ENCODE results near the gene SLC7A14.

Gene SLC7A14

DNA sequence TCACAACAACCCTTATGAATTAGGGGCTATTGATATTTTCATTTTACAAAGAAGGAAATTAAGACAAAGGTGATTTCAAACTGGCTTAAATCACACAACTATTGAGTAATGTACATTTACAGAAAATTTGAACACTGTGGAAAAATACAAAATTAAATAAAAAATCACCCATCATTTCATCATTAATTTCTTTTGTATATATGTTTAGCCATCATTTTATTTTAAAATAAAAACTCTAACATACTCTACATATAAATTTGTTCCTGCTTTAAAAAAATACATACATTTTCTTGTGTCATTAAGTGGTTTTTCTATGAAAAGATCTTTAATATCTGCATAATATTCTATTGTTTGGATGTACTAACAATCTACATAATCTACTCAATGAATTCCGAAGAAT is 147.0 kb downstream of the SLC7A14 start:
- ATAC-seq (ENCODE audit: insufficient read depth, low read depth): no peak
- no peak overlapping the region for H3K27ac ChIP-seq (ENCODE audit: low read length)
- no peaks in the 10 kb centered on the region for H3K9me3 ChIP-seq (ENCODE audit: insufficient read depth, low read length, severe bottlenecking)
- H3K4me3 ChIP-seq (ENCODE audit: low read depth in 1 of 2, low read length in 2 of 2): no peak overlapping the region
- H3K4me2 ChIP-seq (ENCODE audit: insufficient read depth, low read length): no peak overlapping the region
- DNase-seq: no peak
- peaks cover 26% of the 10 kb centered on the region for H3K27me3 ChIP-seq (ENCODE audit: insufficient read depth, low read length, poor library complexity)
- no peaks in the 10 kb centered on the region for H3K4me1 ChIP-seq (ENCODE audit: insufficient read depth, low read length)
- no peak for TF ChIP-seq EZH2 (IDR thresholded peaks at IDR 0.05; ENCODE audit: borderline replicate concordance, low read depth, low read length, severe bottlenecking)
- TF ChIP-seq, protein P1, sequence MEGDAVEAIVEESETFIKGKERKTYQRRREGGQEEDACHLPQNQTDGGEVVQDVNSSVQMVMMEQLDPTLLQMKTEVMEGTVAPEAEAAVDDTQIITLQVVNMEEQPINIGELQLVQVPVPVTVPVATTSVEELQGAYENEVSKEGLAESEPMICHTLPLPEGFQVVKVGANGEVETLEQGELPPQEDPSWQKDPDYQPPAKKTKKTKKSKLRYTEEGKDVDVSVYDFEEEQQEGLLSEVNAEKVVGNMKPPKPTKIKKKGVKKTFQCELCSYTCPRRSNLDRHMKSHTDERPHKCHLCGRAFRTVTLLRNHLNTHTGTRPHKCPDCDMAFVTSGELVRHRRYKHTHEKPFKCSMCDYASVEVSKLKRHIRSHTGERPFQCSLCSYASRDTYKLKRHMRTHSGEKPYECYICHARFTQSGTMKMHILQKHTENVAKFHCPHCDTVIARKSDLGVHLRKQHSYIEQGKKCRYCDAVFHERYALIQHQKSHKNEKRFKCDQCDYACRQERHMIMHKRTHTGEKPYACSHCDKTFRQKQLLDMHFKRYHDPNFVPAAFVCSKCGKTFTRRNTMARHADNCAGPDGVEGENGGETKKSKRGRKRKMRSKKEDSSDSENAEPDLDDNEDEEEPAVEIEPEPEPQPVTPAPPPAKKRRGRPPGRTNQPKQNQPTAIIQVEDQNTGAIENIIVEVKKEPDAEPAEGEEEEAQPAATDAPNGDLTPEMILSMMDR (IDR thresholded peaks at IDR 0.05; ENCODE audit: borderline replicate concordance, extremely low read depth, low read length, poor library complexity, severe bottlenecking): no peak
- H2AFZ ChIP-seq (ENCODE audit: low read depth, low read length): no peak overlapping the region
- H4K20me1 ChIP-seq (ENCODE audit: insufficient read depth, low read length): no peaks in the 10 kb centered on the region
- no peaks in the 10 kb centered on the region for H3K36me3 ChIP-seq (ENCODE audit: insufficient read depth, low read length)
- H3K79me2 ChIP-seq (ENCODE audit: insufficient read depth, low read length): no peaks in the 10 kb centered on the region
- H3K9ac ChIP-seq (ENCODE audit: low read depth, low read length): no peak overlapping the region

DNA sequence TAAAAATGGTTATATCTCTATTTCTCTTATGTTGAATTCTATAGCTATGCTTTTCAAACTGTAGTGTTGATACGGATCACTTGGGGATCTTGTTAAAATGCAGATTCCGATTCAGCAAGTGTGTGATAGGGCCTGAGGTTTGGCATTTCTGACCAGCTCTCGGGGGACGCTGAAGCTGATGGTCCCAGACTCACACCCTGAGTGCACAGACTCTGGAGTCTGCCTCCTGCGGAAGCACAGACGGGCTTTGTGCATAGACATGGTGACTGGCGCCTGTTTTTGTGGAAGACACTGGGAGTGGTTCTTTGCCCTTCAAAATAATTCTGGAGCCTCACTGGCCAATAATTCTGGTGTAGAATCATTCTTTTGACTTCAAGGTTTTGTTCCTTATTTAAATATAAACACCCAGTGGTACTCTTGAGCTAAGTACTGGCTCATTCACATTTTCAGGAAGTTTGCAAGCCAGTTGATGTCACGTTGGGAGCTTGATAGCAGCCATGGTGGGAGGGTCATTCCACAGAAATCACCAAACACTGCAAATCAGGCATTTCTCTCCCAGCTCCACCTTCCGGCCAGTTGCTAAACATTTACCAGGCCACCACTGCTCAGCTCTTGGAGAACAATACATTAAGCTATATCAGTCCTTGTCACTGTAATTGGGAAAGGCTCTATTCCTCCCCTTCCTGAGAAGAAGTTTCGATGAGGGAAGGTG is 148.0 kb downstream of the SLC7A14 start:
- no peaks in the 10 kb centered on the region for H3K4me1 ChIP-seq (ENCODE audit: insufficient read depth, low read length)
- H3K36me3 ChIP-seq (ENCODE audit: insufficient read depth, low read length): no peaks in the 10 kb centered on the region
- peaks cover 26% of the 10 kb centered on the region for H3K27me3 ChIP-seq (ENCODE audit: insufficient read depth, low read length, poor library complexity)
- TF ChIP-seq, protein P1 (IDR thresholded peaks at IDR 0.05; ENCODE audit: borderline replicate concordance, extremely low read depth, low read length, poor library complexity, severe bottlenecking): no peak
- TF ChIP-seq EZH2 (IDR thresholded peaks at IDR 0.05; ENCODE audit: borderline replicate concordance, low read depth, low read length, severe bottlenecking): no peak
- H3K27ac ChIP-seq (ENCODE audit: low read length): no peak overlapping the region
- H3K9ac ChIP-seq (ENCODE audit: low read depth, low read length): no peak overlapping the region
- no peaks in the 10 kb centered on the region for H3K9me3 ChIP-seq (ENCODE audit: insufficient read depth, low read length, severe bottlenecking)
- DNase-seq (no peak), ATAC-seq (ENCODE audit: insufficient read depth, low read depth) (no peak)
- H3K79me2 ChIP-seq (ENCODE audit: insufficient read depth, low read length): no peaks in the 10 kb centered on the region
- no peak overlapping the region for H3K4me2 ChIP-seq (ENCODE audit: insufficient read depth, low read length)
- no peak overlapping the region for H3K4me3 ChIP-seq (ENCODE audit: low read depth in 1 of 2, low read length in 2 of 2)
- no peak overlapping the region for H2AFZ ChIP-seq (ENCODE audit: low read depth, low read length)
- H4K20me1 ChIP-seq (ENCODE audit: insufficient read depth, low read length): no peaks in the 10 kb centered on the region

DNA sequence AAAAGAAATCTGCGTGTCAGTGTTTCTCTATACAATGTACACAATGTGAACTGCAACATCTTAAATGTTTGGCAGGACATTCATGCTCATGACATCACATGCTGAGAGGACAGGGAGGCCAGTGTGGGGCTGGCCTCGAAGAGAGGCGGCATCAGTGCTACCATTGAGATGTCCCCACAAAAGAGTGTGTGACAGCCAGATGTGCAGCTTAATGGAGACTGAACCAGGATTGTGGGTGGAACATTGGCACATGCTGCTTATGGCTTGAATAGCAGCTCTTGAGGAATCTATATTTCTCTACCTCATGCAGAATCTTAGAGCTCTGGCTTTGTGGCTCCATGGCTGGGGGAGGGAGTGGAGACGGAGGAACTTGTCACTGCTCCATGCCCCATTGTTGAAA is 148.7 kb downstream of the SLC7A14 start:
- peaks cover 29% of the 10 kb centered on the region for H3K27me3 ChIP-seq (ENCODE audit: insufficient read depth, low read length, poor library complexity)
- no peaks in the 10 kb centered on the region for H3K4me1 ChIP-seq (ENCODE audit: insufficient read depth, low read length)
- H3K9me3 ChIP-seq (ENCODE audit: insufficient read depth, low read length, severe bottlenecking): no peaks in the 10 kb centered on the region
- no peak overlapping the region for H3K4me2 ChIP-seq (ENCODE audit: insufficient read depth, low read length)
- no peak overlapping the region for H3K9ac ChIP-seq (ENCODE audit: low read depth, low read length)
- H3K79me2 ChIP-seq (ENCODE audit: insufficient read depth, low read length): no peaks in the 10 kb centered on the region
- no peak overlapping the region for H2AFZ ChIP-seq (ENCODE audit: low read depth, low read length)
- no peaks in the 10 kb centered on the region for H3K36me3 ChIP-seq (ENCODE audit: insufficient read depth, low read length)
- DNase-seq (no peak), ATAC-seq (ENCODE audit: insufficient read depth, low read depth) (no peak)
- no peak overlapping the region for H3K4me3 ChIP-seq (ENCODE audit: low read depth in 1 of 2, low read length in 2 of 2)
- TF ChIP-seq EZH2 (IDR thresholded peaks at IDR 0.05; ENCODE audit: borderline replicate concordance, low read depth, low read length, severe bottlenecking): no peak
- TF ChIP-seq, protein P1 (IDR thresholded peaks at IDR 0.05; ENCODE audit: borderline replicate concordance, extremely low read depth, low read length, poor library complexity, severe bottlenecking): no peak
- H3K27ac ChIP-seq (ENCODE audit: low read length): no peak overlapping the region
- H4K20me1 ChIP-seq (ENCODE audit: insufficient read depth, low read length): no peaks in the 10 kb centered on the region; the same call in 1 of the 2 replicates
